ENCODE data around the gene KAZN. TPM values are rescaled to one million over a fixed set of nuclear protein-coding genes. Genes with fewer than 3 reads are reported as not detected.

Gene KAZN
- polyA plus RNA-seq, 1 donor (not counting 4 experiments of a cell fraction or from before 2014, with no cell fraction given): 5.9 TPM

GRCh38 chr1:14775434-14775833 lies 176.9 kb downstream of the KAZN start:
- Histone ChIP-seq H3K79me2 (ENCODE audit: control insufficient read depth, insufficient read depth, low read length) (no peaks in the 10 kb centered on the region), H3K4me2 (ENCODE audit: control insufficient read depth, extremely low read depth, insufficient read depth, low read depth, low read length) (no peak overlapping the region), H3K27me3 (ENCODE audit: control insufficient read depth, extremely low read depth, insufficient read depth, low read length) (no peaks in the 10 kb centered on the region), H3K9me3 (ENCODE audit: control insufficient read depth, low read depth, low read length) (no peaks in the 10 kb centered on the region), H3K4me1 (ENCODE audit: control insufficient read depth, extremely low read depth, insufficient read depth, low read length) (no peaks in the 10 kb centered on the region), H3K27ac (ENCODE audit: control insufficient read depth, insufficient read depth, low read length) (no peak overlapping the region), H3K36me3 (ENCODE audit: control insufficient read depth in 2 of 2, extremely low read depth in 1 of 2, insufficient read depth in 2 of 2, low read length in 2 of 2) (no peaks in the 10 kb centered on the region), H3K9ac (ENCODE audit: control insufficient read depth, extremely low read depth, insufficient read depth, low read length) (no peak overlapping the region), H3K9me1 (ENCODE audit: control insufficient read depth, extremely low read depth, insufficient read depth, low read length) (no peaks in the 10 kb centered on the region), H2AFZ (ENCODE audit: control insufficient read depth, low read length) (no peak overlapping the region), H4K20me1 (ENCODE audit: control insufficient read depth, extremely low read depth, insufficient read depth, low read length) (no peaks in the 10 kb centered on the region), H3K4me3 (ENCODE audit: control insufficient read depth in 2 of 3, extremely low read depth in 1 of 3, insufficient read depth in 2 of 3, low read depth in 1 of 3, low read length in 3 of 3) (no peak overlapping the region)
- FAIRE-seq (no peak), DNase-seq (ENCODE audit: low read depth, low spot score) (no peak)
- dilution Hi-C loops (cut with MboI; ENCODE audit: extremely low pct_ligation_motif_present, low sequenced_read_pairs): loop anchor here (25.0 kb wide), 1 partner anchor 312 kb away; no protein-coding TSS in a partner anchor
- TF ChIP-seq EZH2 (IDR thresholded peaks at IDR 0.05; ENCODE audit: low read length) (no peak), CTCF (optimal IDR thresholded peaks at IDR 0.05 in 1 of 3, IDR thresholded peaks at IDR 0.05 in 1 of 3, conservative IDR thresholded peaks at IDR 0.05 in 1 of 3; ENCODE audit: extremely low read depth in 1 of 3, insufficient read depth in 2 of 3, low read length in 3 of 3) (no peak)

GRCh38 chr1:14777516-14778506 lies 179.3 kb downstream of the KAZN start:
- Histone ChIP-seq H3K36me3 (ENCODE audit: control insufficient read depth in 2 of 2, extremely low read depth in 1 of 2, insufficient read depth in 2 of 2, low read length in 2 of 2) (no peaks in the 10 kb centered on the region), H2AFZ (ENCODE audit: control insufficient read depth, low read length) (no peak overlapping the region), H3K4me3 (ENCODE audit: control insufficient read depth in 2 of 3, extremely low read depth in 1 of 3, insufficient read depth in 2 of 3, low read depth in 1 of 3, low read length in 3 of 3) (no peak overlapping the region), H3K9ac (ENCODE audit: control insufficient read depth, extremely low read depth, insufficient read depth, low read length) (no peak overlapping the region), H3K9me3 (ENCODE audit: control insufficient read depth, low read depth, low read length) (no peaks in the 10 kb centered on the region), H3K27me3 (ENCODE audit: control insufficient read depth, extremely low read depth, insufficient read depth, low read length) (no peaks in the 10 kb centered on the region), H4K20me1 (ENCODE audit: control insufficient read depth, extremely low read depth, insufficient read depth, low read length) (no peaks in the 10 kb centered on the region), H3K4me2 (ENCODE audit: control insufficient read depth, extremely low read depth, insufficient read depth, low read depth, low read length) (no peak overlapping the region), H3K9me1 (ENCODE audit: control insufficient read depth, extremely low read depth, insufficient read depth, low read length) (no peaks in the 10 kb centered on the region), H3K4me1 (ENCODE audit: control insufficient read depth, extremely low read depth, insufficient read depth, low read length) (no peaks in the 10 kb centered on the region), H3K79me2 (ENCODE audit: control insufficient read depth, insufficient read depth, low read length) (no peaks in the 10 kb centered on the region), H3K27ac (ENCODE audit: control insufficient read depth, insufficient read depth, low read length) (no peak overlapping the region)
- DNase-seq (ENCODE audit: low read depth, low spot score) (no peak), FAIRE-seq (no peak)
- dilution Hi-C loops (cut with MboI; ENCODE audit: extremely low pct_ligation_motif_present, low sequenced_read_pairs): loop anchor here (25.0 kb wide), 1 partner anchor 309 kb away; no protein-coding TSS in a partner anchor
- no peak for TF ChIP-seq EZH2 (IDR thresholded peaks at IDR 0.05; ENCODE audit: low read length)
- no peak for TF ChIP-seq CTCF (optimal IDR thresholded peaks at IDR 0.05 in 1 of 3, IDR thresholded peaks at IDR 0.05 in 1 of 3, conservative IDR thresholded peaks at IDR 0.05 in 1 of 3; ENCODE audit: extremely low read depth in 1 of 3, insufficient read depth in 2 of 3, low read length in 3 of 3)
